MG63 (cell line): Measurements from ENCODE around the gene ECEL1. TPM values are rescaled to one million over a fixed set of nuclear protein-coding genes. Genes with fewer than 3 reads are reported as not detected.

ENCODE experiments used
- DNase-seq: peaks from one replicate; pipeline ENCODE4 v3.0.0-alpha.2; 2020
- H3K27me3 ChIP-seq: fragments of 250-450 bp; sonication (Bioruptor Pico); 2 replicates; pipeline ENCODE4 v1.5.1; 2020; ENCODE audit warnings: mild to moderate bottlenecking, moderate library complexity
- H3K36me3 ChIP-seq: fragments of 250-450 bp; sonication (Bioruptor Pico); 2 replicates; pipeline ENCODE4 v1.5.1; 2020; ENCODE audit warnings: mild to moderate bottlenecking, moderate library complexity
- H3K4me3 ChIP-seq: fragments of 250-450 bp; sonication (Bioruptor Pico); 2 replicates; pipeline ENCODE4 v1.5.1; 2020; ENCODE audit warnings: mild to moderate bottlenecking, moderate library complexity
- H3K9me3 ChIP-seq: fragments of 250-450 bp; sonication (Bioruptor Pico); 2 replicates; pipeline ENCODE4 v1.5.1; 2020; ENCODE audit warnings: mild to moderate bottlenecking, moderate library complexity
- total RNA-seq: library from RNA; depleted of rRNA; stranded (reverse); fragments of >200 nt; shearing (Covaris generic); gene quantifications from 2 replicates; pipeline ENCODE4 v1.2.3, GENCODE V29; 2014; ENCODE audit warnings: low replicate concordance

The ECEL1 gene
- total RNA-seq, 1 experiment from 2014 or later = not detected

GRCh38 chr2:232491139-232491780 is 3.6 kb upstream of the ECEL1 start:
- no peak for DNase-seq
- Histone ChIP-seq H3K36me3 (no peaks in the 10 kb centered on the region), H3K4me3 (no peak overlapping the region), H3K27me3 (peaks cover 8% of the 10 kb centered on the region), H3K9me3 (no peaks in the 10 kb centered on the region)

DNA sequence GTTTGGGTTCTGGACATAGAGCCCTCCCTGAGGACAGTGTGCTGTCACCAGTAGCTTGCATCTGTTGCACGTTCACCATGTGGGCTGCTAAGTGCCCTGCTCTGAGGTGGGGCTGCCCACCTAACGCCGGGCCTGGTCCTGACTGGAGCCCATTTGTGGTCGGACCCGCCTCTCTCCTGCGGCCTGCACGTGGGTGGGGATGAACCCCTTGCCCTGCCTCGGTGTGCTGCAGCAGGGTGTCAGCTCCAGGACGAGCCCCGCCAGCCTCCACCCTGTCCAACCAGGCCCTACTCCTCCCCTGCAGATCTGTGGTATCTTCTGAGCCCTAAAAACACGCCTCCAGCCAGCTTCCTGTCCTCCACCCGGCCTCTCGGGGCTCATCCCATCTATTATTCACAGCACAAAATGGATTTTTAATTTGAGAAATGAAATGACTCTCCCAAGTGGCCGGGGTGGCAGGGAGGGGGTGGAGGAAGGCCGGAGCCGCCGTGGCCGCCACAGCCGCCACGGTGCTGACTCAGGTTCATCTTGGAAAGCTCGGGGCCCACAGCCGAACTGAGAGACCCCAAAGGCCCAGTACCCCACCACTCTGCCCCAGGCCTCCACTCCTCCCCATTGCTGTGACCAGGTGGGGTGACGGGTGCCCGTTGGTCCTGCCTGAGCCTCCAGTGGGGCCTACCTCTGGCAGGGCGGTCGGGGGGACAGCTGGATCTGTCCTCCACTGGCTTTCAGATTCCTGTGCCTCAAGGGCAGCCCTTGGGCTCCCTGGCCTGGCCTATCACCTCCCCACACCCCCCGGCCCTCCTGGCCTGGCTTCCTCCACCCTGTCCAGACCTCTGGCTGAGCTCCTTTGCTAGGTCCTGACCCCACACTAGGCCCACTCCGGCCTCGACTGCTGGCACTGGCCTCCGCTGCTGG is 2.8 kb upstream of the ECEL1 start:
- Histone ChIP-seq H3K4me3 (no peak overlapping the region), H3K36me3 (no peaks in the 10 kb centered on the region), H3K27me3 (peaks cover 16% of the 10 kb centered on the region), H3K9me3 (no peaks in the 10 kb centered on the region)
- no peak for DNase-seq

- DNase-seq = no peak
- Histone ChIP-seq H3K9me3 (no peaks in the 10 kb centered on the region), H3K36me3 (no peaks in the 10 kb centered on the region), H3K4me3 (no peak overlapping the region), H3K27me3 (peaks cover 20% of the 10 kb centered on the region)
Observed at GRCh38 chr2:232489516-232490220, 2.0 kb upstream of the ECEL1 start.

GRCh38 chr2:232488721-232489300 is 1.2 kb upstream of the ECEL1 start:
- Histone ChIP-seq H3K27me3 (peaks cover 20% of the 10 kb centered on the region), H3K9me3 (no peaks in the 10 kb centered on the region), H3K4me3 (no peak overlapping the region), H3K36me3 (no peaks in the 10 kb centered on the region)
- no peak for DNase-seq

- no peaks in the 10 kb centered on the region for H3K36me3 ChIP-seq
- no peak for DNase-seq
- H3K4me3 ChIP-seq = no peak overlapping the region
- no peaks in the 10 kb centered on the region for H3K9me3 ChIP-seq
- H3K27me3 ChIP-seq = peaks cover 20% of the 10 kb centered on the region
Observed at GRCh38 chr2:232488097-232488711, 570 bp upstream of the ECEL1 start.

DNA sequence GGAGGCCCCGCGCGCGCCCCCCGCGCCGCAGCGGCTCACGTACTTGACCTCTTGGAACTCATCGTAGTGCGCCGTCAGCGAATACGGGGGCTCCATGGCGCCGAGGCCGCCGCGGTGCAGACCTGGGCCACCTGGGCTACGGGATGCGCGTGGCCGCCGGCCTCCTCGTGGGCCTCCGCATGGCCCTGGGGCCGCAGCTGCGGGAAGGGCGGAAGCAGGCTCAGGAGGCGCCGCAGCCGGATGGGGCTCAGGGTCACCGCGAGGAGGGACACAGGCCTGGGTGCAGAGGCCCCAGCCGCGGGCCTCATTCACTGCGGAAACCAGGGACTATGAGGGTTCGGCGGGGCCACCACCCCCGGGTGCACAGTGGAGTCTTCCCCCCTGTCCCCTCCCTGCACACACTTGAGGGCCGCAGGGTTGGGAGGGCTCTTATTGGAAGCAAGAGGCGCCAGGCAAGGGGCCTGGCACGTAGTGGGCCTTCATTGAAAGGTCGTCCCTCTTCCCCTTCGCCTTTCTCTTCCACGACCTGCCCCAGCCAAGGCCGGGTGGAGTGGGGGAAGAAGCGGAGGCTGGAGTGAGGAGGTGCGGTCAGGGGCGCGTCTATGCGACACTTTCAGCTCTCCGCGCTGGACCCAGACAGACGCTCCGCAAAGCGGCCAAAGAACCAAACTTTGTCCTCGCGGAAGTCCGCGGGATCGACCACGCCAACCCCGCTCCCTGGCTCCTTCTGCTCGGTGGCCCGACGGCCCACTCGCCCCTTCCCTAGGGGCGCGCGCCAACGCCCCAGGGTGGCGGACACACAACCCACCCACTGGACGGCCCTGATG is 863 bp downstream of the ECEL1 start:
- Histone ChIP-seq H3K27me3 (peaks cover 20% of the 10 kb centered on the region), H3K36me3 (no peaks in the 10 kb centered on the region), H3K4me3 (no peak overlapping the region), H3K9me3 (no peaks in the 10 kb centered on the region)
- no peak for DNase-seq

DNA sequence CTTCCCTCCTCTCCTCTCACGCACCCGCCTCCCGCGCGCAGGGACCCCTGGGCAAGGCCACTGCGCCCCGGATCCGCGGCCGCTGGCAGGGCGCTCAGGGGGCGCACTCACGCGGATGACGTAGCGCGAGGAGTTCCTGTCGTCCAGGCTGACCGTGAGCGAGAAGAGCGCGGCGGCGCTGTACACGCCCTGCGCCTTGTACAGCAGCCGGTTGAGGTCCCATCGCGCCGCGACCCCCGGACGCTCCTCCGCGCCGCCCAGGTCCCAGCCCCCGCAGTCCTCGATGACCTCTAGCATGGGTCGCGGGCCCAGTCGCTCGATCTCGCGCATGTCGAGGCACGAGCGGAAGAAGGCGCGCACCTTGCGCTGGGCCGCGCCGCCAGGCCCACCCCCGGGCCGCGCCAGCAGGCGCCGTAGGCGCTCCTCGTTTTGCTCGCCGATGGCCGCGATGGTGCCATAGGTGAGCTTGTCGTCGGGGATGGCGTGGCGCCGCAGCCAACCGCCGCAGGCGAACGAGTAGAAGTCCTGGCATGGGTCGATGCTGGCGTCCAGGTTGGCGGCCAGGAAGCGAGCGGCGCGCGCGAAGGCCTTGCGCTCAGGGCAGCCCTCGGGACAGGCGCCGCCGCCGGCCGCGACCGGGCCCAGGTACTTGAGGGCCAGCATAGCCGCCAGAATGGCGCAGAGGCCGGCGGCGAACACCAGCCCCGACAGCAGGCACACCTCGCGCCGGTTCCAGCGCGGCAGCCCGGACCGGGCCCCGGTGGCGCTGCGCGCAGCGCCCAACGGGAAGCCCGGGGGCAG is 1.7 kb downstream of the ECEL1 start:
- Histone ChIP-seq H3K27me3 (peaks cover 20% of the 10 kb centered on the region), H3K9me3 (no peaks in the 10 kb centered on the region), H3K4me3 (no peak overlapping the region), H3K36me3 (no peaks in the 10 kb centered on the region)
- no peak for DNase-seq

DNA sequence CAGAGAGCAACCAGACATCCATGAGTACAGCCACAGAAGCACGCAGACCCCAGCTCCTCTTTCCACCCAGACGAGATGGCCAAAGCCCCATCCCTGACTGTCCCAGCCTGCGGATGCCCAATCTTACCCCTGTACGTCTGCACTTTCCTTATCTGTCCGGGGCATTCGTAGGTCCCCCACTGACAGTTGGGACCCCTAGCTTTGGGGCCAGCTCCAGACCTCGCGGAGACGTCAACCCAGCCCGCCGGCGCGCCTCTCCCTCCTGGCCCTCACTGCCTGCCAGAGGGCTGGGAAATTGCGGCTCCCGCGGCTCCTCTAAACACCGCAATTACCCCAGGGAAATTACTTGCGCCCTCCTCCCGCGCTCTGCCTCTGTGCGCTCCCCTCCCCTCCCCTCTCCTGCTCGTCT is 2.3 kb downstream of the ECEL1 start:
- no peak for DNase-seq
- H3K4me3 ChIP-seq = no peak overlapping the region
- H3K36me3 ChIP-seq = no peaks in the 10 kb centered on the region
- peaks cover 20% of the 10 kb centered on the region for H3K27me3 ChIP-seq
- no peaks in the 10 kb centered on the region for H3K9me3 ChIP-seq

- Histone ChIP-seq H3K4me3 (no peak overlapping the region), H3K27me3 (peaks cover 20% of the 10 kb centered on the region), H3K36me3 (no peaks in the 10 kb centered on the region), H3K9me3 (no peaks in the 10 kb centered on the region)
- no peak for DNase-seq
Observed at GRCh38 chr2:232484628-232485347, 2.8 kb downstream of the ECEL1 start.

- Histone ChIP-seq H3K4me3 (no peak overlapping the region), H3K27me3 (peaks cover 20% of the 10 kb centered on the region), H3K36me3 (no peaks in the 10 kb centered on the region), H3K9me3 (no peaks in the 10 kb centered on the region)
- DNase-seq = no peak
Observed at GRCh38 chr2:232483923-232484627, 3.6 kb downstream of the ECEL1 start.

GRCh38 chr2:232483311-232483922 is 4.2 kb downstream of the ECEL1 start:
- peaks cover 20% of the 10 kb centered on the region for H3K27me3 ChIP-seq
- no peak overlapping the region for H3K4me3 ChIP-seq
- no peaks in the 10 kb centered on the region for H3K9me3 ChIP-seq
- no peak for DNase-seq
- H3K36me3 ChIP-seq = no peaks in the 10 kb centered on the region

DNA sequence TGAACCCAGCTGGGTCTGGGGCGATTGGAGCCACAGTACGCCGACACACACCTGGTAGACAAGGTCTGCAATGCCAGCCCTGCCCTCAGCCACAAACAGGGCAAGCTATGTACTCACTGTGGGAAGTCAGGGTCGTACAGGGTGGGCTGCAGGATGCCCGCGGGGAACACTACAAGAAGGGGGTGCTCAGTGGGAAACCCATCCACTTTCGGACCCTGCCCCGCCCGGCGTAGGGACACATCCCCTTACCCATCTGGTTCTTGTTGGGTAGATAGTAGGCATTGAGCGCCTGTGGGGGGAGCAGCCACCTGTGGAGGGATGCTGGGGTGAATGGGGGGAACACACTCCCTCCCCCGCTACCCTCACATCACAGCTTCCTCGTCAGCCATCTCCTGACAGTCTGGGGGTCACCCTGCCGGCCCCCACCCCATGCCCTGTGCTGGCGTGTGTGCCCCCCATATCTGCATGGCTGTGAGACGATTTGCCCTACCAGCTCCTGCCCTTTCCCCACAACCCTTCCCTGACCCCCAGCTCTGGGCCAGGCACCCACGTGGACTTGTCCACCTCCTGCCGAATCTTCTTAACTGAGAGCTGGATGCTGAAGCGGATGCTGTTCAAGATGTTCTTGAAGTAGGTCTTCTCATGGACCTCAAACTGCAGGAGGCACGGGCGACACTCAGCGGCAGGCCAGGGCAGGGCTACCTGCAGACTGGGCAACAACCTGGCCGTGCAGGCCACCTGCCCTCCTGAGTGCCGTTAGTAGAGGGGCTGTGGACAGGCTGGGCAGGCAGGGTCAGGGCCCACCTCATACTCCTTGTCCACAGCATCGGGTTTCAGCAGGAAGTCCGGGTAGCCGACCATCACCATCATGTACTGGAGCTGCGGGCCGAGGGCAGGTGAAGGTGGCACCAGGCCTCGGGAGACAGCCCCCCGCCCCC is 5.1 kb downstream of the ECEL1 start:
- no peak for DNase-seq
- Histone ChIP-seq H3K36me3 (no peaks in the 10 kb centered on the region), H3K4me3 (no peak overlapping the region), H3K9me3 (no peaks in the 10 kb centered on the region), H3K27me3 (peaks cover 20% of the 10 kb centered on the region)
